Endothelial cell of umbilical vein (primary cell): ENCODE measurements around the gene HS3ST3B1. TPM values are rescaled to one million over a fixed set of nuclear protein-coding genes. Genes with fewer than 3 reads are reported as not detected.

Experiments used
- BruUV-seq: library from RNA; stranded (reverse); fragments of 400-500 nt; replicated peaks from 2 replicates; lab custom pipeline; 2021; lab: Mats Ljungman, UMichigan
- CTCF ChIA-PET: fragments of 300-600, 350-600 bp; sonication (Branson Sonifier 250); formaldehyde crosslinking; loops from one replicate; lab custom pipeline; 2021; ENCODE audit warnings: antibody characterized with exemption, inconsistent platforms; lab: Charles Lee
- POLR2A ChIA-PET: fragments of 300-600, 350-600 bp; sonication (Branson Sonifier 250); formaldehyde crosslinking; loops from one replicate; lab custom pipeline; 2021; ENCODE audit warnings: antibody characterized with exemption, inconsistent platforms; lab: Charles Lee
- DNase-seq: peaks from one replicate; pipeline ENCODE4 v3.0.0-alpha.2; 2011; ENCODE audit warnings: low read depth, low spot score
- FAIRE-seq: peaks from 2 replicates; lab custom pipeline; 2011; peaks lifted over from hg19 to GRCh38; lab: Jason Lieb, UNC
- H2AFZ ChIP-seq: 2 replicates; pipeline ENCODE4 v1.6.0; 2012; ENCODE audit warnings: low read depth, low read length, control low read depth, inconsistent platforms
- H3K27ac ChIP-seq: 2 replicates; pipeline ENCODE4 v1.5.1; 2011; ENCODE audit warnings: low read depth, mild to moderate bottlenecking, control low read depth, low read length, moderate library complexity; ENCODE audit not compliant: insufficient read depth
- H3K27me3 ChIP-seq, 2 experiments: 2 replicates each; pipeline versions ENCODE4 v1.6.0 to v1.6.1; 2011; ENCODE audit warnings: low read length in 2 of 2, mixed read lengths in 1 of 2; ENCODE audit not compliant: control insufficient read depth in 2 of 2, insufficient read depth in 2 of 2
- H3K36me3 ChIP-seq, 2 experiments: 2 replicates in 1 of 2; 3 replicates in 1 of 2; pipeline ENCODE4 v1.5.1; 2011; ENCODE audit warnings: low read length in 2 of 2, mild to moderate bottlenecking in 1 of 2, moderate library complexity in 1 of 2; ENCODE audit not compliant: control insufficient read depth in 2 of 2, insufficient read depth in 2 of 2; ENCODE audit errors: extremely low read depth in 1 of 2
- H3K4me1 ChIP-seq: 3 replicates; pipeline ENCODE4 v1.5.1; 2011; ENCODE audit warnings: mild to moderate bottlenecking, low read length; ENCODE audit not compliant: control insufficient read depth, insufficient read depth; ENCODE audit errors: extremely low read depth
- H3K4me2 ChIP-seq: 2 replicates; pipeline ENCODE4 v1.6.1; 2011; ENCODE audit warnings: low read length, control low read depth, mixed read lengths; ENCODE audit not compliant: insufficient read depth
- H3K4me3 ChIP-seq, 3 experiments: fragments of 200-600 bp in 1 of 3; sonication (generic), shearing (Covaris generic) in 1 of 3; replicated peaks in 1 of 3; 2 replicates each; pipeline ENCODE4 v1.5.1; 2011 to 2016; ENCODE audit warnings: control low read depth in 3 of 3, low read length in 3 of 3, mild to moderate bottlenecking in 2 of 3, inconsistent platforms in 1 of 3, low read depth in 1 of 3, moderate library complexity in 1 of 3; ENCODE audit not compliant: insufficient read depth in 1 of 3
- H3K79me2 ChIP-seq: 2 replicates; pipeline ENCODE4 v1.6.0; 2012; ENCODE audit warnings: low read length, inconsistent platforms; ENCODE audit not compliant: control insufficient read depth, insufficient read depth
- H3K9ac ChIP-seq: replicated peaks from 2 replicates; pipeline ENCODE3; 2011; ENCODE audit warnings: low read length, control low read depth; ENCODE audit not compliant: insufficient read depth; ENCODE audit errors: extremely low read depth
- H3K9me1 ChIP-seq: replicated peaks from 3 replicates; pipeline ENCODE4 v1.6.0; 2011; ENCODE audit warnings: mild to moderate bottlenecking, low read length; ENCODE audit not compliant: control insufficient read depth, insufficient read depth; ENCODE audit errors: extremely low read depth
- H3K9me3 ChIP-seq: replicated peaks from 2 replicates; pipeline ENCODE4 v1.5.1; 2012; ENCODE audit warnings: low read length, inconsistent platforms; ENCODE audit not compliant: control insufficient read depth, insufficient read depth
- H4K20me1 ChIP-seq: replicated peaks from 2 replicates; pipeline ENCODE3; 2011; ENCODE audit warnings: mild to moderate bottlenecking, low read length; ENCODE audit not compliant: control insufficient read depth, insufficient read depth; ENCODE audit errors: extremely low read depth
- EZH2 ChIP-seq: IDR thresholded peaks from 2 replicates; pipeline ENCODE4 v1.6.1; 2012; ENCODE audit warnings: borderline replicate concordance, low read depth, mild to moderate bottlenecking, moderate library complexity, low read length, inconsistent platforms; ENCODE audit not compliant: severe bottlenecking
- FOS ChIP-seq: IDR thresholded peaks from 2 replicates; pipeline ENCODE4 v1.6.1; 2011; ENCODE audit warnings: mild to moderate bottlenecking, low read length, moderate library complexity, borderline replicate concordance; ENCODE audit not compliant: insufficient read depth
- GATA2 ChIP-seq: IDR thresholded peaks from 2 replicates; pipeline ENCODE4 v1.7.0; 2011; ENCODE audit warnings: low read depth, mild to moderate bottlenecking, moderate library complexity, mixed read lengths, low read length; ENCODE audit not compliant: insufficient read length, insufficient read depth
- JUN ChIP-seq: IDR thresholded peaks from 2 replicates; pipeline ENCODE4 v1.6.1; 2011; ENCODE audit warnings: borderline replicate concordance, low read depth; ENCODE audit not compliant: insufficient read length, insufficient read depth
- MYC ChIP-seq: IDR thresholded peaks from one replicate; pipeline ENCODE4 v1.6.1; 2011; ENCODE audit warnings: mild to moderate bottlenecking, low read depth, low read length
- POLR2A ChIP-seq: IDR thresholded peaks from 2 replicates; pipeline ENCODE4 v1.6.1; 2012; ENCODE audit warnings: low read depth, mild to moderate bottlenecking, control low read depth, low read length
- POLR2AphosphoS5 ChIP-seq: IDR thresholded peaks from 2 replicates; pipeline ENCODE4 v1.6.1; 2012; ENCODE audit warnings: low read depth, mild to moderate bottlenecking, control low read depth, low read length, moderate library complexity; ENCODE audit not compliant: insufficient read depth
- dilution Hi-C: fragments of 300-500 bp; cut with MboI; formaldehyde crosslinking; loops from one replicate; pipeline ENCODE4 v1.15.0; 2019; ENCODE audit warnings: low sequenced_read_pairs; ENCODE audit not compliant: extremely low pct_ligation_motif_present
- intact Hi-C: fragments of 100-400 bp; cut with micrococcal nuclease; formaldehyde crosslinking; loops from one replicate; pipeline ENCODE4 v1.10.0; 2022
- polyA plus RNA-seq, 4 experiments: library from polyadenylated mRNA; depleted of rRNA in 3 of 4; stranded (reverse) in 3 of 4; unstranded in 1 of 4; fragments of >200 nt; gene quantifications; 2 replicates each; pipeline versions ENCODE4 v1.2.1 to v1.2.3, GENCODE V29; 2011 to 2012; ENCODE audit warnings: missing spikeins in 1 of 4
- total RNA-seq: library from RNA; stranded (reverse); gene quantifications from 2 replicates; pipeline ENCODE4 v1.2.3, GENCODE V29; 2021
- TF ChIP-seq, protein P1 (sequence below): IDR thresholded peaks from 2 replicates; pipeline ENCODE4 v1.6.1; 2011; ENCODE audit not compliant: insufficient read depth, insufficient read length
- TF ChIP-seq, protein P2 (sequence below), 2 donors: IDR thresholded peaks; 1 replicate in 1 of 2; 2 replicates in 1 of 2; pipeline ENCODE4 v1.5.1; 2011; ENCODE audit warnings: low read length in 2 of 2, mild to moderate bottlenecking in 2 of 2, moderate library complexity in 2 of 2, control low read depth in 1 of 2, inconsistent platforms in 1 of 2, low read depth in 1 of 2; ENCODE audit not compliant: insufficient read depth in 1 of 2; ENCODE audit errors: extremely low read depth in 1 of 2

The HS3ST3B1 gene
- total and polyA plus RNA-seq, 2 donors (not counting 3 experiments of a cell fraction or from before 2014, with no cell fraction given): not detected

DNA sequence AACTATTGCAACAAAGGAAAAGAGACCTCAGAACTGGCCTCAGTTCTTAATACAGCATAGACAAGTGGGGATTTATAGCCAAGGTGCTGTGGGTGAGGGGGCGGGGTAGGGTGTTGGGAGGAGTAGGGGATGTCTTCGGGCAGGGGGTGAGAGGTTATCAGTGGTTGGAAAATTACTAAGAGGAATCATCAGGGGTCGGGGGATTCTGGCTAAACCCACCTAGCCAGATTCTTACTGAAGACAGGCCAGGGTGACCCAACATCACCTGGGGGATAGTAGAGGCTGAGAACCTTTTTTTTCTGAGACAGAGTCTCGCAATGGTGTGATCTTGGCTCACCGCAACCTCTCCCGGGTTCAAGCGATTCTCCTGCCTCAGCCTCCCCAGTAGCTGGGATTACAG is 32.6 kb downstream of the HS3ST3B1 start:
- TF ChIP-seq EZH2 (no peak), GATA2 (no peak), FOS (no peak), JUN (no peak), POLR2A (no peak), MYC (no peak), POLR2AphosphoS5 (no peak)
- TF ChIP-seq, protein P1, sequence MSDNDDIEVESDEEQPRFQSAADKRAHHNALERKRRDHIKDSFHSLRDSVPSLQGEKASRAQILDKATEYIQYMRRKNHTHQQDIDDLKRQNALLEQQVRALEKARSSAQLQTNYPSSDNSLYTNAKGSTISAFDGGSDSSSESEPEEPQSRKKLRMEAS: no peak
- TF ChIP-seq, protein P2, sequence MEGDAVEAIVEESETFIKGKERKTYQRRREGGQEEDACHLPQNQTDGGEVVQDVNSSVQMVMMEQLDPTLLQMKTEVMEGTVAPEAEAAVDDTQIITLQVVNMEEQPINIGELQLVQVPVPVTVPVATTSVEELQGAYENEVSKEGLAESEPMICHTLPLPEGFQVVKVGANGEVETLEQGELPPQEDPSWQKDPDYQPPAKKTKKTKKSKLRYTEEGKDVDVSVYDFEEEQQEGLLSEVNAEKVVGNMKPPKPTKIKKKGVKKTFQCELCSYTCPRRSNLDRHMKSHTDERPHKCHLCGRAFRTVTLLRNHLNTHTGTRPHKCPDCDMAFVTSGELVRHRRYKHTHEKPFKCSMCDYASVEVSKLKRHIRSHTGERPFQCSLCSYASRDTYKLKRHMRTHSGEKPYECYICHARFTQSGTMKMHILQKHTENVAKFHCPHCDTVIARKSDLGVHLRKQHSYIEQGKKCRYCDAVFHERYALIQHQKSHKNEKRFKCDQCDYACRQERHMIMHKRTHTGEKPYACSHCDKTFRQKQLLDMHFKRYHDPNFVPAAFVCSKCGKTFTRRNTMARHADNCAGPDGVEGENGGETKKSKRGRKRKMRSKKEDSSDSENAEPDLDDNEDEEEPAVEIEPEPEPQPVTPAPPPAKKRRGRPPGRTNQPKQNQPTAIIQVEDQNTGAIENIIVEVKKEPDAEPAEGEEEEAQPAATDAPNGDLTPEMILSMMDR (IDR thresholded peaks at IDR 0.05; ENCODE audit: extremely low read depth in 1 of 2, insufficient read depth in 1 of 2, low read depth in 1 of 2, low read length in 2 of 2): no peak
- no peaks in the 10 kb centered on the region for H4K20me1 ChIP-seq
- H3K27ac ChIP-seq: no peak overlapping the region
- no peak overlapping the region for H3K4me2 ChIP-seq
- BruUV-seq: no TSS peak
- H3K9me3 ChIP-seq: no peaks in the 10 kb centered on the region
- FAIRE-seq: no peak
- no peak overlapping the region for H2AFZ ChIP-seq
- dilution Hi-C loops: no loop called here
- no peak overlapping the region for H3K9ac ChIP-seq
- no peaks in the 10 kb centered on the region for H3K36me3 ChIP-seq
- no peaks in the 10 kb centered on the region for H3K27me3 ChIP-seq
- no peak overlapping the region for H3K4me3 ChIP-seq
- no peaks in the 10 kb centered on the region for H3K79me2 ChIP-seq
- intact Hi-C loops: no loop called here
- H3K4me1 ChIP-seq: no peaks in the 10 kb centered on the region
- CTCF ChIA-PET: no interaction called here
- H3K9me1 ChIP-seq: no peaks in the 10 kb centered on the region
- no peak for DNase-seq
- POLR2A ChIA-PET: no interaction called here
